GM18868 (cell line): ENCODE measurements around the gene CFAP100.

Experiments
- ATAC-seq: cut with Tn5 transposase; IDR thresholded peaks from one replicate; pipeline ENCODE4 v1.9.1; 2021; ENCODE audit warnings: mild to moderate bottlenecking, moderate library complexity; ENCODE audit not compliant: unreplicated experiment

Gene CFAP100

DNA sequence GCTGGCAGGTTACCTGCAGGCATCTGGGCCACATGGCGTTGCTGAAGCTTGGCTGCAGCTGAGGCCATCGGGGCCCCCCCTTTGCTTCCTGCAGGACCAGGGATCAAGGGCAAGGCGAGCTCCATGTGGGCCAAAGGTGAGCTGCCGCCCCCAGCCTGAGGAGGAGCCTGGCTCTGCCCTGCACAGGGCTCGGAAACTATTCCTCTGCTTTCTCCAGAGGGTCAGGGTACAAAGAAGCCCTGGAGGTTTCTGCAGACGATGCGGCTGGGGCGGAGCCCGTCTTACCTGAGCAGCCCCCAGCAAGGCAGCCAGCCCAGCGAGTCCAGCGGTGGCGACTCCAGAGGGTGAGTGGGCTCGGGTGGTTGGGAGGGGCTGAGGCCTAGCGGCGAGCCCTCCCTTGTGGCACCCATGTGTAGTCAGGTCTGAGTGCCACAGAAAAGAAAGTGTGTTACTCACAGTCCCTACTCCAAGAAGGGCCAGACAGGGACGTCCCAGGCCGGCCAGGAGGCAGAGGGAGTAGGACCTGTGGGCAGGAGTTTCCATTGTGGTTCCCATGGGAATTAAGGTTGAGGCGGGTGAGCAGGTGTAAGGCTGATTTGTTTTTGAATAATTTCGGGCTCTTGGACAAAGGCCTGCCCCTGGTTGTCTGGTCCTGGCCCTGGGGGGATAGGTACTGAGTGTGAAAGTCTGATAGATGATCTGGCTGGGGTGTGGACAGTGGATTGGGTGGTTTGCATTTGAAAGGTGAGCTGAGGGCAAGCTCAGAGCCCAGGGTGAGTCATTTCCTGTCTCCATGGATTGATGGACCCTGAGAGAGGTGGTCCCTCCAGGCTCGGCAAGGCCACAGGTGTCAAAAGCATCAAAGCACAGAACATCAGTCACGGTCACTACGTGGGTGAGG is 25.4 kb downstream of the CFAP100 start:
- ATAC-seq, result no peak

DNA sequence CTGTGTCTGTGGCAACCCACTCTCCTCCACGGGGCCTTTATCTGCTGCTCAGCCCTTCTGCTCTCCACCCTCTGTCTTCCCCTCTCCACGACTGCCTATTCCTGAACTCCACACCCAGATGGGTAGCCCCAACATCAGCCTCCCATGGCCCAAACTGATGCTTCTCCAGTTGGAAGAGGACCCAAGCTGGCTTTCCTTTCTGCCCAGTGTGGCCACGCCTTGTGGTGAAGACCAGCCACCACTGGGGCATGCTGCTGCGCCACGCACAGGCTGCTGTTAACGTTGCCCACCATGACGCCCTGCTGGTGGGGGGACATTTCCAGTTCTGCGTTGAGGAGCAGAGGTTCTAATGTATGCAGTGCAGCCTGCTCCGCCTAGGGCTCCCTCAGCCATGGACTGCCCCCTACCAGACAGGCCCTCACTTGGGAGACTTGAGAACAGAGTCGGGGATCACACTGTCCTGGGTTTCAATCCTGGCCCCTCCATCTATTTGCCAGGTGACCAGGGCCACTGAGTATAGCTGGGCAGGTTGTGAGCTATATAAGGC is 26.9 kb downstream of the CFAP100 start:
- no peak for ATAC-seq

DNA sequence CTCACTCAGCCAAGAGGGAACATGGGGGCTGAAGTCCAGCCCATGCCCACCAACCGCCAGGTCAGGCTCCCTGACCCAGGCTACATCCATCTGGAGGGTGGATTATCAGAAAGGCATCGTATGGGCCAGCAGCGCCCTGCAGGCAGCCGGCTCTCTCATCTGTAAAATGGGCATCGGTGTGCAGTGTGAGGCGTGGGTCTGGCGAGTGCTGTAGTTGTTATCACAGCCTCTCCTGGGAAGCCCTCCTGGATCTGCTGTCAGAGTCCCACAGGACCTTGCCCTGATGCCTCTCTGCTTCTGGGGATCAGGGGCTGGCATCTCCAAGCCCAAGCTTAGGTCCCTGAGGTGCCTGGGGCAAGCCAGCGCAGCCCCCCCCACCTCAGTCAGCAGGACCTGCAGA is 27.4 kb downstream of the CFAP100 start:
- ATAC-seq, result no peak

DNA sequence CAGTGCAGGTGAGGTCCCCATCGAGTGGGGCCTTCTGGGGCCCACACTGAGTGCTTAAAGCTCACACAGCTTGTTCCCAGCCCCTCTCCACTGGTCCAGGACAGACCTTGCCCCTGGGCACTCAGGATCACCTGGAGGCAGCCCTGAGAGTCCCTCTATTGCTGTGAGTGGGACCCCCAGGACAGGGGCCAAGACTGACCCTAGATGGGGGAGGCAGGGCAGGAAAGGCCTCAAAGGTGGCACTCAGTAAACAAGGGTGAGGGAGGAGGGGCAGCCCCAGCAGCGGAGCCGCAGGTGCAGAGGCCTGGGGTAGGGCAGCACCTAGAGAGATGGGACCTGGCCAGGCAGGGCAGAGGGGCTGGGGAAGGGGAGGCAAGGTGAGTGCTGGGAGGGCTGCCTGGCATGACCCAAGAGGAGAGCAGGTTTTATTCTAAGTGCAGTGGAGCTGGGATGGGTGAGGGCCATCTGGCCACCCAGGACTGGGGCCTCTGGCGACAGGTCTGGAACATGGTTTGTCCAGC is 27.9 kb downstream of the CFAP100 start:
- no peak for ATAC-seq

DNA sequence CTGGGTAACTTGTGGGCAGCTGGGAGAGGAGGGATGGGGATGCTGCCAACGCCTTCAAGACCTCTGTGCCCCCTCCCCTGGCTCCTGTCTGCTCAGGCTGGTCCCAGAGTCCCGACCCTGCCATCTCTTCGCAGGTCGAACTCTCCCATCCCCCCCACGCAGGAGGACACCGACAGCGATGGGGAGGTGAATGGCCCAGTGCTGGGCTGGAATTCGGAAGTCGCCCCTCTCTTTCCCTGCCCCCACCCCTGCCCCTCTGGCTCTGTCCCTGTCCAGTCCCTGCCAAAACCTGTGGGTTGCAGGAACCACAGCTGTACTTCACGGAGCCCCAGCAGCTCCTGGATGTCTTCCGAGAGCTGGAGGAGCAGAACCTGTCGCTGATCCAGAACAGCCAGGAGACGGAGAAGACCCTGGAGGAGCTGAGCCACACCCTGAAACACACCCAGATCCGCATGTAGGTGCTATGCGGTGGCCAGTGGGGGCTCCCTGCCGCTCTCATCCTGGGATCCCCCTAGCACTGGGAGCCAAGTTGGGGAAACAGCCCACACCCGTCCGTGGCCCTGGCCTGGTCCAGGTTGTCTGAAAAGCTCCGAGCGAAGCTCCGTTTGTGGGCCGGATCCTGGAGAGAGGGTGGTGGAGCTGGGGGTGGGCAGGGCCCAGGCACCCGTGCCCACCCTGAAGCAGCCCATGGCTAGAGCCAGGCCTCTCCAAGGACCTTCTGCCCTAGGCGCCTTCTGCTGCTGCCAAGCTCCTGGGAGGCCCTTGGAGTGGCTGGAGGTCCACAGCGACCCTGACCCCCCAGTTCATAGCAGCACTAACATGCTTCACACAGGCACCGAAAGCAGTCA is 28.7 kb downstream of the CFAP100 start:
- ATAC-seq, result no peak

DNA sequence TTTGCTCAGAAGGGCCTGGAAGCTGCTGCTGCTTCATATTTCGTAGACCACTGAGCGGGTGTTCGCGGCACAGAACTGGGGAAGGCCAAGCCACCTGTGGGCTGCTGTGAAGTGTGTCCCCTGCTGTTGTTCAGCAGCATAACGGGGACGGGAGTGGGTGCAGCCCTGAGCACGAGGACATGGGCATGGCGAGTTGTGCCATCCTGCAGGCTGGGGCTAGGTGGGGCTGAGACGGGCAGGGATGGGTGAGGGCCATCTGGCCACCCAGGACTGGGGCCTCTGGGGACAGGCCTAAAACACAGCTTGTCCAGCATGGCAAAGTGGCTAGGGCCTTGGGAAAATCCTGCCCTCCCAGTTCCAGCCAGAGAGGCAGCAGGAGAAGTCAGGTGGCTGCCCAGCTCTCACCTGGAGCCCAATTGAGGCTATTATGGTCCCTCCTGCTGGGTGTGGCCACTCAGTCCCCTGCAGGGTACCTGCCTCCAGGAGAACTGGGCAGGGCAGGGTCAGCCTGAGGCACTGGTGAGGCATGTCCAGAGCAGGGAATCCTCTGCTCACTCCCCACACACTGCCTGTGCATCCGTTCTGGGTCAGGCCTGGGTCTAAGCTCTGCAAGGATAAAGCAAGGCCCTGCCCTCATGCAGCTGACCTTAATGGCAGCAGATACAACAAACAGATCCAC is 29.5 kb downstream of the CFAP100 start:
- ATAC-seq, result no peak

DNA sequence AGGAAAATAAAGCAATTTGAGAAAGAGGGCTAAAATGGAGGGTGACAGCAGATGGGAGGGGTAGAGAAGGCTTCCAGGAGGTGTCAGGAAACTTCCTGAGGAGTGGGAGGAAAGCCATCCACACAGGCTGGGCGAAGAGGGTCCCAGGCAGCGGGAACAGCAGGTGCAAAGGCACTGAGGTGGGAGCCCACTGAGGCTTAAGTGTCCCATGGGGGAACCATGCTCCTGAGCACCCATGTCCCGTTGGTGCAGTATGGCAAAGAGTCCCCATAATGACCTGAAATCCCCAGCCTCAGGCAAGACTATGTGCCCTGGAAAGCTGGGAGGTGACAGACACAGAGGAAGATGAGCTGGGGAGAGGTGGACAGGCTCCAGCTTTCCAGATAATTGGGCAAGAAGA is 30.0 kb downstream of the CFAP100 start:
- no peak for ATAC-seq

DNA sequence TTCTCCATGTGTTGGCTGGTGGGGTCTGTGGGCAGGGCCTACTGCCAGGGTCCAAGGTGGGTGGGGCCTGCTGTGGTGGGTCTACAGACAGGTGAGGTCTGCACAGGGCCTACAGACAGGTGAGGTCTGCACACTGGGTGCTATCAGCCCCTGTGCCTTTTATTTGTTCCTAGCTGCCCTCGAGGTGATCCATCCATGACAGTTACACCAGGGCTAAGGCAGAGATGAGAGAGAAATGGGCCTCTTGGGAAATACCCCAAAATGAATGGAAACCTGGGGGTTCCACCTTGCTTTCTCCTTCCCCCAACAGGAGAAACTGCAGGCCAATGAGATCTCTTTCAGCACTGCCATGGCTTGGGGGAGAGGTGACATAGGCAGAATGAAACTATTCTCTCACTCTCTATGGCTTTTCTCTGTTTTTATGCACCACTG is 36.4 kb downstream of the CFAP100 start:
- peak; percentile 92 for ATAC-seq

DNA sequence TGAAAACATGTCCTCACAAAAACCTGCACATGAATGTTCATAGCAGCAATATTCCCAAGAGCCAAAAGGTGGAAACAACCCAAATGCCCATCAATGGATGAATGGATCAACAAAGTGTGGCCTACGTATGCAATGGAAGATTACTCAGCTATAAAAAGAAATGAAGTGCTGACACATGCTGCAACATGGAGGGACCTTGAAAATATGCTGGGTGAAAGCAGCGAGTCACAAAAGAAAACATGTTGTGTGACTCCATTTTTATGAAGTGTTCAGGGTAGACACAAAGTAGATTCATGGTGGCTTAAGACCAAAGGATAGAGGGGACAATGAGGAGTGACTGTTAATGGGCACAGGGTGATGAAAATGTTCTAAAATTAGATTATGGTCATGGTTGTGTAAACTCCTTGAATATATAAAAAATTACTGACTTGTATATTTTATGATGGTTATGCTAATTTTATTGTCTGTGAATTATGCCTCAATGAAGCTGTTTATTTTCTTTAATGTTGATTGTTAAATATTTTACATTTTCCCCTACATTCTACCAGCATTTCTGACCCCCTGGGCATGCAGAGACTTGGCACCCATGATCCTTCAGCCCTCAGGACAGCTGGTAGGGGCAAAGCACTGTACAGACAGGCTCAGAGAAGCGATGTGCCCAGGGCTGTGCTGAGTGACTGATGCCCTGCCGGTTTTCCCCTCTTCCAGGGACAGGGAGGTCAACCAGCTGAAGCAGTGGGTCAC is 37.8 kb downstream of the CFAP100 start:
- ATAC-seq, result no peak

DNA sequence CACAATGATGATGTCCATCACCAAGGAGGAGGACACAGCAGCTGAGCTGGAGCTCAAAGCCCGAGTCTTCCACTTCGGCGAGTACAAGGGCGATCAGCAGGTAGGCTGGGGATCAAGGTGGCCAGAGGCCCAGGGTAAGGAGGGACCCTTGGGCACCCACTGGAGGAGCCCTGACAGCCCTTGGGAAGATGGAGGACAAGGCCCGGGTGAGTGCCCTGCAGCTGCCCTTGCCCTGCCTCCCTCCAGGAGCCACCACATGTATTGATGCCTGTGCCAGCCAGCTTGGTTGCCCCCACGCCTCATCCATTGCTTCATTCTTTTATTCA is 38.4 kb downstream of the CFAP100 start:
- ATAC-seq, result no peak

DNA sequence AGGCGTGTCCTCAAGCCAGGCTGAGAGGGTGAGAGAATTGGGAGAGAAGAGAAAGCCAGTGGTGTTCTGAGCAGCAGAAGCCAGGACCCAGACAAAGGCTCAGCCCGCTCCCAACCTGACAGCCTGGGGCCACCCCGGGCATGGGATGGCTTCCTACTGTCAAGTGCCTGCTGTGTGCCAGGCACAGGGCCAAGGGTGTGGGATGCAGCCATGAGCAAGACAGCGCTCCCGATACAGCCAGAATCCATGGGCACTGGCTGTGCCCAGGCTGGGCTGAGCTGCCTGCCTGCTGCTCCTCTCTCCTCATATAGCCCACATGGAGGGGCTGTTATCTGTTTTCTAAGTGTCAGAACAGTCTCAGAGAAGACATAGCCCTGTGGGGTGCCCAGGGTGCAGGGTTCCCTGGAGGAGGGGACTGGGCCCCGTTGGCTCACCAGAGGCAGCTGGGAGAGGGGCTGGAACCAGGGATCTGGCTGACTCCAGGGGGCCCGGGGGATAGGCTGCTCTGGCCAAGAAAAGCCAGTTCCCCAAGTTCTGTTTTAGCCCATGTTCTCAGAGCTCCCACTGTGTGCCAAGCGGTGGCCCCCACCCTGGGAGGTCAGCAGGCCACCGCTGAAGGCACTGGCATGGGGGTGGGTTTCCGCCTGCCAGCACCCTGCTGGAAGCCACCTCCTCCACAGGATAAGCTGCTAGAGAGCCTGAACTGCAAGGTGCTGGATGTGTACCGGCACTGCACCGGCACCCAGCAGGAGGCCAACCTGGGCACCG is 39.0 kb downstream of the CFAP100 start:
- ATAC-seq, result no peak

DNA sequence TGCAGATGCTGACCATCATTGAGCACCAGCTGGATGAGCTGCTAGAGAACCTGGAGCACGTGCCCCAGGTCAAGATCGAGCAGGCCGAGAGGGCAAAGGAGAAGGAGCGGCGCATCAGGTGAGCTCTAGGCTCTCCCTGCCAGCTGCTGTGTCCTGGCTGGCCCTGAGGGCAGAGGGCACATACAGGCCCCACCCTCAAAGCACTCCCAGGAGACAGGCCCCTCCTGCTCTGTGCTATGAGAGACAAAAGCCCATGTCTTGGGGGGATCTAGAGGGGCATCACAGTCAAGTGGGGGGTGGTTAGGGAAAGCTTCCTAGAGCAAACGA is 39.5 kb downstream of the CFAP100 start:
- no peak for ATAC-seq

DNA sequence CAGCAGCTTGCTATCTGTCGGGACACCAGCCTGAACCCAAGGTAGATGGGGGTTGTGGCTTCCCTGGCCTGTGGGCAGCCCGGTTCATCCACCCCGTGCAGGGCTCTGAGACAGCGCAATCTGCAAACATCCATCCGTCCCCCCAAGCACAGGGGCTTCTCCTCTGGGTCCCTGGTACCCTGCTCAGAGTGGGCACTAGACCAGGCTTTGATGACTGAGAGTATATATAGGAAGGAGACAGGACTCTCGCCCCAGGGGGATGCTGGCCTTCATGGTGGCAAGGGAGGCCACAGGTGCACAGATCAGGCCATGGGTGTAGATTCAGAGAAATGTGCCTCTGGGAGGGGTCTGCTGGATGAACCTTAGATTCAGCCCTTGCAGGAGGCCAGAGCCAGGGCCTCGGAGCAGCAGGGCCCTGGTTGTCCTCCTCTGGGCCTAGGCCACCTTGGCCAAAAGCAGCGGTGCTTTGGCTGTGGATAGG is 40.3 kb downstream of the CFAP100 start:
- no peak for ATAC-seq

DNA sequence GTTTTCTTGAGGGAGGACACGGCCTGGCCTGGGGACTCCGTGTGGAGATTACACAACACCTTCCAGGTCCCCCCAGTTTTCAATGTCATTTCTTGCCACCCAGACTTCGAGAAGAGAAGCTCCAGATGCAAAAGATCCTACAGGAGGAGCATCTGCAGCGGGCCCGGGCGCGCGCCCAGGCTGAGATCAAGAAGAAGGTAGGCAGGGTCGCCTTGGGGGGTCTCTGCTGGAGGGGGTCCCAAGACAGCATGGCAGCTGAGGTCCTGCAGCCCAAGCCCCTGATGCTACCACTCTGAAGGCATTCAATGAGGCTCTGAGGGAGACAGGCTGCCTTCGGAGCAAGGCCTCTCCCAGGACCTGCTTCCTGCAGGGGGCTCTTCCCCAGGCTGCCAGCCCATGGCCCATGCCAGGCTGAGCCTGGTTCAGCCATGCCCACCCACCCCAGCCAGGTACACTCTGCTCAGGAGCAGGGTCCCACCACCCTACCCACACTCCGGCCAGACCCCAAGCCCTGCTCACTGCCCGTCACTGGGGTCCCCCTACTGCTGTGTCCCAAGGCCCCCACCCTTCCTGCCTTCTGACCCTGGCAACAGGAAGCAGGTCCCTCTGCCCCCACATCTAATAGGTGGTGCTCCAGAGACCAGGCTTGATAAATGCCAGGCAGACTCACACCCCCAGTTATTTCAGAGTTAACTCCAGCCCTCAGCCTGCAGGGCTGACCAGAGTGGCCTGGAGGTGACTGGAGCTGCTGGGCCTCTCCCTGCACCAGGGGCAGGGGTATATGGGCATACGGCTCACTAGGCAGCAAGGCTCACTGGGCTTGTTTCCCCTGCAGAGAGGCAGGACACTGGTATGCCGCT is 41.0 kb downstream of the CFAP100 start:
- no peak for ATAC-seq

DNA sequence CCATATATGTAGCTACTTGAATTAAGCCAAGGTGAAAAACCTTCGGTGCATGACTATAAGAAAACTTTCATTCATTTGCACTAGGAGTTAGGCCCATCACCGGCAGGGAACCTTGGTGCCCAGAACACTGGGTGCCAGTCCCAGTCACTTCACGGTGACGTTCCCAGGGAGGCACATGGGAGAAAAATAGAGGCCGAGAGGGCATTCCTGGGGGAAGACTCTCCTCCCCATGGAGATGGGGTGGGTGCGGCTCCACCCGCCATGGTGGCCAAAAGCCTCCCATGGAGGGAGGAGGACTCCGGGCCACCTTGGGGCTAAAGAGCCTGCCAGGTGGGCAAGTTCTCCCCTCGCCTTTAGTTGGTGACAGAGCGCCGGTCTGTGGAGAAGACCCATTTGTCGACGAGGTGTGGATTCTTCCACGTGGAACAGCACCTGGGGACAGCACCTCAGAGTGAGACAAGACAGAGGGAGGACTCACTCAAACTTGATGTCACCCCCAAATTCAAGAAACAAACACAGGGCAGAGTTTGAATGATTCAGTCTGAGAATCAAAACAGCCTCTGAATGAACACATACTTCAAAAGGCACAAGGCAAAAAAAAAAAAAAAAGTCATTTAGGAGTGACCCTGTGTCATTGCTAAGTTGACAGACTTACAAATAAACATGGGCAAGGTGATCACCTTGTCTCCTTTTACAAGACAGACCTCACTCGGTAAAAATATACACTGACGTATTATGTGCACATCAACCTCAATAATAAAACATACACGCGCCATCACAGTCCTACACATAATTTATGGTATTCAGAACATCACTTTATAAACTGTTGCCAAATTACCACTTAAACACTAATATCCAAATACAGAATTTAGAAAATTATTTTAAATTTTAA is 42.4 kb downstream of the CFAP100 start:
- ATAC-seq, result no peak

DNA sequence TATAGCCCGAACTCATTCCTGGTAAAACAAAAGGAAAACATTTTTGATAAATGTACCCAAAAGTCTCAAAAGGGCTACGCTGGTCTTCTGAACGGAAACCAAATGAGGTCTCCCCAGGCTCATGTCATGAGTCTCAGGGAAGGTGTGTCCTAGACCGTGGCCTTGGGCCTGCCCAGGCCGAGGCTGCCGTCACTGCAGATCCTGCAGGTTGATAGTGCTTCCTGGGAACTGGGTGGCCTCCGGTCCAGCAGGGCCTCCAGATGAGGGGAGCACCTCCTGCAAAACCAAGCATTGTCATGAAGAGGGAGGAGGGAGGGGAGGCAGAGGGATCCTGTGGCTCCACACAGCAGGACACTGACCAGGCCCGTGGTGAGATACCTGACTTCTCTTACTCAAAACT is 43.5 kb downstream of the CFAP100 start:
- no peak for ATAC-seq

DNA sequence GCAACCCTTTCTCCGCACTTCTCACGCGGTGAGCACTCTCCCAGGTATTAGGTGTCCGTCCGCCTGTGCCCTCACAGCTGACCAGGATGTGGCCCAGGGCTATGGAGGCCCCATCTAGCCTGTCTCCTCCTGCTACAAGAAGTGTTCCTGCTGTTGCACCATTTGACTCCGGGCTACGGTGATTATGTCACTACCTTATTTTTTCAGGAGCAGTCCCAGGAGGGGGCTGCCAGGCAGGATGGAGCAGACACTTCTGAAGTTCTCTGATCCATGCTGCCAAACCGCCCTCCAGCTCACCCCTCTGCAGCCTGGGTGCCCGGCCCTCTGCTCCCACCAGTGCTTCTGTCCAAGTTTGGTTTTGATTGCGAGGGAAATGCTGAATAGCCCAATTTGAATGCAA is 44.0 kb downstream of the CFAP100 start:
- no peak for ATAC-seq
